Osteoblast (primary cell): ENCODE data around the gene LY6G6D. TPM values are rescaled to one million over a fixed set of nuclear protein-coding genes. Genes with fewer than 3 reads are reported as not detected.
A peak's percentile ranks its signal among the peaks of the same experiment; 100 is the strongest.

Experiments
- DNase-seq: peaks from one replicate; pipeline ENCODE4 v3.0.0; 2011; ENCODE audit warnings: low spot score, mixed read lengths; ENCODE audit not compliant: insufficient read length; ENCODE audit errors: missing footprints
- H2AFZ ChIP-seq: 2 replicates; pipeline ENCODE4 v1.6.0; 2011; ENCODE audit warnings: mild to moderate bottlenecking, low read length
- H3K27ac ChIP-seq: 2 replicates; pipeline ENCODE4 v1.5.1; 2011; ENCODE audit warnings: mild to moderate bottlenecking, low read depth, low read length, moderate library complexity
- H3K27me3 ChIP-seq: 2 replicates; pipeline ENCODE4 v1.6.0; 2012; ENCODE audit warnings: mild to moderate bottlenecking, control low read depth, inconsistent platforms, low read length, moderate library complexity; ENCODE audit not compliant: insufficient read depth
- H3K36me3 ChIP-seq: 2 replicates; pipeline ENCODE4 v1.5.1; 2011; ENCODE audit warnings: mild to moderate bottlenecking, low read length, control low read depth, moderate library complexity; ENCODE audit not compliant: insufficient read depth
- H3K4me1 ChIP-seq: 2 replicates; pipeline ENCODE4 v1.5.1; 2011; ENCODE audit warnings: mild to moderate bottlenecking, low read length, control low read depth, moderate library complexity; ENCODE audit not compliant: insufficient read depth
- H3K4me2 ChIP-seq: 2 replicates; pipeline ENCODE4 v1.6.0; 2011; ENCODE audit warnings: mild to moderate bottlenecking, low read length; ENCODE audit not compliant: insufficient read depth
- H3K4me3 ChIP-seq: fragments of 200-600 bp; sonication (generic); 3 replicates; pipeline ENCODE4 v1.5.1; 2012; ENCODE audit warnings: mild to moderate bottlenecking, low read length, inconsistent platforms; ENCODE audit not compliant: insufficient read depth
- H3K79me2 ChIP-seq: 2 replicates; pipeline ENCODE4 v1.6.0; 2012; ENCODE audit warnings: mild to moderate bottlenecking, low read length, control low read depth, inconsistent platforms; ENCODE audit not compliant: insufficient read depth
- H3K9me3 ChIP-seq: 2 replicates; pipeline ENCODE4 v1.5.1; 2011; ENCODE audit warnings: low read depth, low read length, control low read depth
- H4K20me1 ChIP-seq: 2 replicates; pipeline ENCODE4 v1.6.0; 2012; ENCODE audit warnings: mild to moderate bottlenecking, low read length, control low read depth; ENCODE audit not compliant: insufficient read depth
- CTCF ChIP-seq: IDR thresholded peaks from 2 replicates; pipeline ENCODE4 v1.5.1; 2011; ENCODE audit warnings: mild to moderate bottlenecking, low read depth, low read length, moderate library complexity; ENCODE audit errors: extremely low read depth
- total RNA-seq: library from RNA; depleted of rRNA; stranded (reverse); fragments of >200 nt; gene quantifications from 2 replicates; pipeline ENCODE4 v1.2.3, GENCODE V29; 2012

Gene LY6G6D
- total RNA-seq, 1 donor, result not detected

GRCh38 chr6:31680226-31681134 is 34.7 kb upstream of the LY6G6D start, which contains the start of gene LY6G5C:
Gene LY6G5C (minus strand): TSS chr6:31681067. CDS start chr6:31680373, 694 bp downstream.
- Histone ChIP-seq H3K79me2 (no peaks in the 10 kb centered on the region), H3K9me3 (no peaks in the 10 kb centered on the region), H3K4me1 (peaks cover 15% of the 10 kb centered on the region), H3K36me3 (no peaks in the 10 kb centered on the region), H3K27me3 (no peaks in the 10 kb centered on the region), H4K20me1 (no peaks in the 10 kb centered on the region), H3K4me3 (peak within 1 kb of the TSS; percentile 71), H3K27ac (peak within 1 kb of the TSS; percentile 47), H2AFZ (peak within 1 kb of the TSS; percentile 76), H3K4me2 (peak within 1 kb of the TSS; percentile 94)
- peak; percentile 97 for DNase-seq
- TF ChIP-seq CTCF, result peak; percentile 79

- Histone ChIP-seq H3K36me3 (peaks cover 4% of the 10 kb centered on the region), H3K4me2 (peak overlapping the region; percentile 94), H3K4me3 (peak overlapping the region; percentile 71), H3K9me3 (no peaks in the 10 kb centered on the region), H3K27ac (peak overlapping the region; percentile 47), H4K20me1 (no peaks in the 10 kb centered on the region), H3K4me1 (peaks cover 15% of the 10 kb centered on the region), H3K27me3 (no peaks in the 10 kb centered on the region), H3K79me2 (no peaks in the 10 kb centered on the region), H2AFZ (peak overlapping the region; percentile 76)
- TF ChIP-seq CTCF, result no peak
- peak; percentile 94 for DNase-seq
Measured at GRCh38 chr6:31681135-31681671, 33.9 kb upstream of the LY6G6D start.

GRCh38 chr6:31683591-31683990 is 31.6 kb upstream of the LY6G6D start:
- peaks cover 15% of the 10 kb centered on the region for H3K4me1 ChIP-seq
- H3K79me2 ChIP-seq, result no peaks in the 10 kb centered on the region
- H3K27ac ChIP-seq, result no peak overlapping the region
- DNase-seq, result no peak
- no peak overlapping the region for H3K4me3 ChIP-seq
- TF ChIP-seq CTCF, result no peak
- H2AFZ ChIP-seq, result no peak overlapping the region
- H3K27me3 ChIP-seq, result no peaks in the 10 kb centered on the region
- H3K9me3 ChIP-seq, result no peaks in the 10 kb centered on the region
- no peaks in the 10 kb centered on the region for H4K20me1 ChIP-seq
- H3K4me2 ChIP-seq, result no peak overlapping the region
- H3K36me3 ChIP-seq, result peaks cover 26% of the 10 kb centered on the region

GRCh38 chr6:31686483-31686882 is 28.7 kb upstream of the LY6G6D start:
- Histone ChIP-seq H3K4me3 (no peak overlapping the region), H3K4me2 (no peak overlapping the region), H2AFZ (no peak overlapping the region), H3K4me1 (peaks cover 2% of the 10 kb centered on the region), H3K36me3 (peaks cover 53% of the 10 kb centered on the region), H4K20me1 (peaks cover 5% of the 10 kb centered on the region), H3K9me3 (no peaks in the 10 kb centered on the region), H3K27me3 (no peaks in the 10 kb centered on the region), H3K27ac (no peak overlapping the region), H3K79me2 (no peaks in the 10 kb centered on the region)
- no peak for DNase-seq
- no peak for TF ChIP-seq CTCF
